WI38 (cell line): ENCODE results near the gene HOXB3.

ENCODE experiments used
- H3K4me3 ChIP-seq: 2 replicates; pipeline ENCODE4 v1.5.1; 2011; ENCODE audit warnings: low read depth, mild to moderate bottlenecking, control low read depth, low read length
- CTCF ChIP-seq: IDR thresholded peaks from 2 replicates; pipeline ENCODE4 v1.5.1; 2012; ENCODE audit warnings: low read depth, mild to moderate bottlenecking, control low read depth, low read length

HOXB3 gene

GRCh38 chr17:48571024-48571818 lies 18.8 kb downstream of the HOXB3 start:
- TF ChIP-seq CTCF = no peak
- peak overlapping the region; percentile 79 for H3K4me3 ChIP-seq

- no peak for TF ChIP-seq CTCF
- peak overlapping the region; percentile 79 for H3K4me3 ChIP-seq
Observed at GRCh38 chr17:48570325-48571023, 19.6 kb downstream of the HOXB3 start.

DNA sequence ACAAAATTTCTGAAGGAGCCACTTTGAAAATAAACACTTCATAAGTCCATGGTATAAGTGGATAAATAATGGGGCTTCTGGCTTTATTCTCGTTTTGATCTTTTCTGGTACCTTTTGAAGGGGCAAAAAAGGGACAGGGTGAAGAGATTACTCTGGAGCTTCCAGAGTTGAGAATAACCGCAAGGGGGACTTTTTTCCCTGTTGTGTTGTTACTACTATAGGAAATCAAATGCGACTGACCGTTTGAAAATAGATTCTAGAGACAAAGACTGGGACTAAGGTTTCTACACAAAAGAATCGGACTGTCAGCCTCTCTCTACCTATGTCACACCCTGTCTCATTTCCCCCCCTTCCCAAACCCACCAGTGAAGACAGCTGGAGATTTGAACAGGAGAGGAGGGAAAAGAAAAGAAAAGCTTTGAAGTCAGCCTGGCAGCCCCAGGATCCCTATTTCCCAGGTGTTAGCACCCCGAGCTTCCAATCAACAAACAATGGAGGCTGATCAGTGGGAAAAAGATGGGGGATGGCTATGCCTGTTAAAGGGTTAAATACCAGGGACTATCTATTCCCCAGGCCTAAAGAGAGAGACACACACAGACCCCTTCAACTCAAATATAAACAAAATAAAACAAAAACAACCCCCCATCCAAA lies 20.2 kb downstream of the HOXB3 start:
- no peak for TF ChIP-seq CTCF
- H3K4me3 ChIP-seq = peak overlapping the region; percentile 79

DNA sequence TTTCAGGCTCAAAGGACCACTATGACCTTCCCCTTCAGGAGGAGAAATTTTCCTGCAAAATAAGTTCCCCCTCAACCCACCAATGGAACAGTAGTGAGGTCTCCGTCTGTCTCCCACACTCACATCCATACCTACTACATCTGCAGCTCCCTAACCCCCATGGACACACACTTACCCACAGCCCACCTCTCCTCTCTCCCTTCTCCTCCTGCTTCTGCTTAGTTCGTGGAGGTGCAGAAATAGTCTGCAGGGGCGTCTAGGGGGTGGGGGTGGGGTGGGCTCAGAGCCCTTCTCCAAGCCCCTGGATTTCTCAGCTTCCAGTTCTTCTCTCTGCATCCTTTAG lies 20.8 kb downstream of the HOXB3 start:
- H3K4me3 ChIP-seq = peak overlapping the region; percentile 79

GRCh38 chr17:48568499-48569239 lies 21.4 kb downstream of the HOXB3 start:
- H3K4me3 ChIP-seq = peak overlapping the region; percentile 79
- TF ChIP-seq CTCF = no peak

More for the DNA sequence above, 20.8 kb downstream of the HOXB3 start:
- no peak for TF ChIP-seq CTCF

GRCh38 chr17:48567646-48568354 lies 22.2 kb downstream of the HOXB3 start:
- peak overlapping the region; percentile 79 for H3K4me3 ChIP-seq
- no peak for TF ChIP-seq CTCF
